ENCODE measurements around the gene ZNF382. TPM values are rescaled to one million over a fixed set of nuclear protein-coding genes. Genes with fewer than 3 reads are reported as not detected.
A peak's percentile ranks its signal among the peaks of the same experiment; 100 is the strongest.

ZNF382 gene
- total RNA-seq, 1 experiment from 2014 or later, result 0.51 TPM

DNA sequence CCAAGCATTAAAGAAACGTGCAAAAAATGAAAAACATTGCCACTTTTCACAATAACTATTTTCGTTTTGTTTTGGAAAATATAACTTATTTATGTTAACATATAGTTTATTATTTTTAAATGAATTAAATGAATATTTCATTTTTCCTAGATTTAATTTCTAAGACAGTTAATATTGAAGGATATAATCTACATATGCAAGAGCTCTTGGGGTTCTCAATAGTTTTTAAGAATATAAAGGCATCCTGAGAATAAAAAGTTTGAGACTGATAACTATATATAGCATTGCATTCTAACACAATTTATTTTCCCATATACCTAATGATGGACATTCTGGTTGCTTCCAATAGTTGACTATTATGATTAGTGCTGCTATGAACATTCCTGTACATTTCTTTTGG, 41.6 kb downstream of the ZNF382 start:
- POLR2A ChIA-PET, result interaction anchor here (0.6 kb wide), 1 partner anchor 514 kb away, joined by 3 read pairs; no protein-coding TSS in a partner anchor
- H3K27ac Mint-ChIP-seq (ENCODE audit: low read depth, unreplicated experiment), result no peak overlapping the region
- no peaks in the 10 kb centered on the region for H3K27me3 Mint-ChIP-seq (ENCODE audit: insufficient read depth, unreplicated experiment)
- no peak overlapping the region for H3K4me3 Mint-ChIP-seq (ENCODE audit: unreplicated experiment)
- no TSS peak for BruUV-seq (replicated peaks)
- peaks cover 36% of the 10 kb centered on the region for H3K36me3 Mint-ChIP-seq (ENCODE audit: insufficient read depth, unreplicated experiment)
- DNase-seq (ENCODE audit: unreplicated experiment), result no peak
- no peaks in the 10 kb centered on the region for H3K4me1 Mint-ChIP-seq (ENCODE audit: insufficient read depth, unreplicated experiment)
- intact Hi-C loops (cut with micrococcal nuclease), result no loop called here
- CTCF ChIA-PET, result interaction anchor here (0.5 kb wide), 1 partner anchor 1671 kb away, joined by 3 read pairs; no protein-coding TSS in a partner anchor
- TF ChIP-seq, protein P1, sequence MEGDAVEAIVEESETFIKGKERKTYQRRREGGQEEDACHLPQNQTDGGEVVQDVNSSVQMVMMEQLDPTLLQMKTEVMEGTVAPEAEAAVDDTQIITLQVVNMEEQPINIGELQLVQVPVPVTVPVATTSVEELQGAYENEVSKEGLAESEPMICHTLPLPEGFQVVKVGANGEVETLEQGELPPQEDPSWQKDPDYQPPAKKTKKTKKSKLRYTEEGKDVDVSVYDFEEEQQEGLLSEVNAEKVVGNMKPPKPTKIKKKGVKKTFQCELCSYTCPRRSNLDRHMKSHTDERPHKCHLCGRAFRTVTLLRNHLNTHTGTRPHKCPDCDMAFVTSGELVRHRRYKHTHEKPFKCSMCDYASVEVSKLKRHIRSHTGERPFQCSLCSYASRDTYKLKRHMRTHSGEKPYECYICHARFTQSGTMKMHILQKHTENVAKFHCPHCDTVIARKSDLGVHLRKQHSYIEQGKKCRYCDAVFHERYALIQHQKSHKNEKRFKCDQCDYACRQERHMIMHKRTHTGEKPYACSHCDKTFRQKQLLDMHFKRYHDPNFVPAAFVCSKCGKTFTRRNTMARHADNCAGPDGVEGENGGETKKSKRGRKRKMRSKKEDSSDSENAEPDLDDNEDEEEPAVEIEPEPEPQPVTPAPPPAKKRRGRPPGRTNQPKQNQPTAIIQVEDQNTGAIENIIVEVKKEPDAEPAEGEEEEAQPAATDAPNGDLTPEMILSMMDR (IDR thresholded peaks at IDR 0.05; ENCODE audit: unreplicated experiment), result no peak
- peaks cover 6% of the 10 kb centered on the region for H3K9me3 Mint-ChIP-seq (ENCODE audit: unreplicated experiment)

DNA sequence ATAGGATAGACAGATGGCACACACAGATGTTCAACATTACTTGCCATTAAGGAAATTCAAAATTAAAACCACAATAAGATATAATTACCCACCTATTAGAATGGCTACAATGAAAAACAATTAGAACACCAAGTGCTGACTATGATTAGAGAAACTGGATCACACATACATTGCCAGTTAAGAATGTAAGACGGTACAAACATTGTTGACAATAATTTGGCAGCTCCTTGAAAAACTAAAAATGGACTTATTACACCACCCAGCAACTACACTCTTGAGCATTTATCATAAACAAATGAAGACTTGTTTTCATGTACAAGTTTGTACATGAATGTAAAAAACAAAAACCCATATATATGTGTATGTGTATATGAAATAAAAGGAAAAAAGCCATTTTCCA, 47.8 kb downstream of the ZNF382 start:
- DNase-seq (ENCODE audit: unreplicated experiment), result no peak
- TF ChIP-seq, protein P1 (IDR thresholded peaks at IDR 0.05; ENCODE audit: unreplicated experiment), result no peak
- CTCF ChIA-PET, result no interaction called here
- Mint-ChIP-seq H3K4me1 (ENCODE audit: insufficient read depth, unreplicated experiment) (no peaks in the 10 kb centered on the region), H3K9me3 (ENCODE audit: unreplicated experiment) (peaks cover 25% of the 10 kb centered on the region), H3K4me3 (ENCODE audit: unreplicated experiment) (no peak overlapping the region), H3K27me3 (ENCODE audit: insufficient read depth, unreplicated experiment) (no peaks in the 10 kb centered on the region), H3K36me3 (ENCODE audit: insufficient read depth, unreplicated experiment) (peaks cover 78% of the 10 kb centered on the region), H3K27ac (ENCODE audit: low read depth, unreplicated experiment) (no peak overlapping the region)
- intact Hi-C loops (cut with micrococcal nuclease), result no loop called here
- POLR2A ChIA-PET, result no interaction called here
- BruUV-seq (replicated peaks), result no TSS peak

DNA sequence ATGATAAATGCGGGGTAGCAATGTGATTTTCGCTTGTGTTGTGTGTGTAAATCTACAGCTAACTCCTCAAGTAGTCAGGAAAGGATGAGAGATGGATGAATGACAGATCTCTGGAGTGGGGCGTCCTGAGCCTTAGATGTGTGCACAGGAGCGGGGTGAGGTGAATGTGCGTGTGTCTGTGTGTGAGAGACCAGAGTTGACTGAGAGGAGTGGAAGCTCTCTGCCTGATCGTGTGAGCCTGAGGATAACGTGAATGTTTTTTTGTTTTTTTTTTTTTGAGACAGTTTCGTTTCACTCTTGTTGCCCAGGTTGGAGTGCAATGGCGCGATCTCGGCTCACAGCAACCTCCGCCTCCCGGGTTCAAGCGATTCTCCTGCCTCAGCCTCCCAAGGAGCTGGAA, 60.7 kb downstream of the ZNF382 start:
- TF ChIP-seq, protein P1 (IDR thresholded peaks at IDR 0.05; ENCODE audit: unreplicated experiment), result no peak
- intact Hi-C loops (cut with micrococcal nuclease), result loop anchor here (1.0 to 10.0 kb wide), 4 partner anchors 21 to 549 kb away; partner anchors contain the start of genes ZNF260, ZNF383, ZNF529 and ZNF567
- POLR2A ChIA-PET, result interaction anchor here (1.5 to 3.8 kb wide), 6 partner anchors 21 to 184 kb away, joined by 7 to 41 read pairs (median 14); partner anchors contain the start of genes ZNF260, ZNF345, ZNF529 and ZNF566
- CTCF ChIA-PET, result interaction anchor here (0.6 kb wide), 1 partner anchor 23 kb away, joined by 3 read pairs; no protein-coding TSS in a partner anchor
- BruUV-seq (replicated peaks), result no TSS peak
- peak overlapping the region; percentile 93 for H3K27ac Mint-ChIP-seq (ENCODE audit: low read depth, unreplicated experiment)
- H3K4me1 Mint-ChIP-seq (ENCODE audit: insufficient read depth, unreplicated experiment), result peaks cover 6% of the 10 kb centered on the region
- peaks cover 28% of the 10 kb centered on the region for H3K36me3 Mint-ChIP-seq (ENCODE audit: insufficient read depth, unreplicated experiment)
- DNase-seq (ENCODE audit: unreplicated experiment), result no peak
- peak overlapping the region; percentile 94 for H3K4me3 Mint-ChIP-seq (ENCODE audit: unreplicated experiment)
- H3K27me3 Mint-ChIP-seq (ENCODE audit: insufficient read depth, unreplicated experiment), result no peaks in the 10 kb centered on the region
- H3K9me3 Mint-ChIP-seq (ENCODE audit: unreplicated experiment), result peaks cover 28% of the 10 kb centered on the region

DNA sequence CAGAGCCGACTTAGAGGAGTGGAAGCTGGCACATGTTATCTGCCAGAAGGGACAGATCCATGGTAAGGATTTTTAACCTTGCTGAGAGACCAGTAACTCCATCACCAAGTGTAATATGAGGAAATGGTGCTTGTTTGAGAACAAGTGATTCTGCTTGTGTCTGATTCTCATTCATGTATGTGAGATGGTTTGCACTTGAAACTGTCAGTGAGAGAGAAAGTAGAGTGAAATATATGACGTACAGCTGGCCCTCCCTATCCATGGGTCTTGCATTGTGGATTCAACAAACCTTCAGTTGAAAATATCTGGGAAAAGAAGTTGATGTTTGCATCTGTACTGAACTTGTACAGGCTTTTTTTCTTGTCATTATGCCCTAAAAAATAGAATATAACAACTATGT, 63.5 kb downstream of the ZNF382 start:
- peaks cover 21% of the 10 kb centered on the region for H3K9me3 Mint-ChIP-seq (ENCODE audit: unreplicated experiment)
- no TSS peak for BruUV-seq (replicated peaks)
- TF ChIP-seq, protein P1 (IDR thresholded peaks at IDR 0.05; ENCODE audit: unreplicated experiment), result no peak
- no peak overlapping the region for H3K27ac Mint-ChIP-seq (ENCODE audit: low read depth, unreplicated experiment)
- intact Hi-C loops (cut with micrococcal nuclease), result loop anchor here (10.0 kb wide), 3 partner anchors 94 to 546 kb away; partner anchors contain the start of genes ZNF260, ZNF383, ZNF529 and ZNF585B
- peaks cover 6% of the 10 kb centered on the region for H3K4me1 Mint-ChIP-seq (ENCODE audit: insufficient read depth, unreplicated experiment)
- H3K4me3 Mint-ChIP-seq (ENCODE audit: unreplicated experiment), result no peak overlapping the region
- CTCF ChIA-PET, result no interaction called here
- H3K27me3 Mint-ChIP-seq (ENCODE audit: insufficient read depth, unreplicated experiment), result no peaks in the 10 kb centered on the region
- DNase-seq (ENCODE audit: unreplicated experiment), result no peak
- POLR2A ChIA-PET, result interaction anchor here (3.8 kb wide), 1 partner anchor 18 kb away, joined by 41 read pairs; the partner anchor contains the start of gene ZNF567
- peaks cover 18% of the 10 kb centered on the region for H3K36me3 Mint-ChIP-seq (ENCODE audit: insufficient read depth, unreplicated experiment)
